GM15510 (cell line): ENCODE measurements around the gene CEMIP2.

Experiments used
- POLR2A ChIP-seq: IDR thresholded peaks from 3 replicates; pipeline ENCODE4 v1.6.1; 2011; ENCODE audit warnings: borderline replicate concordance; ENCODE audit not compliant: insufficient read length; ENCODE audit errors: extremely low read depth

CEMIP2 gene

DNA sequence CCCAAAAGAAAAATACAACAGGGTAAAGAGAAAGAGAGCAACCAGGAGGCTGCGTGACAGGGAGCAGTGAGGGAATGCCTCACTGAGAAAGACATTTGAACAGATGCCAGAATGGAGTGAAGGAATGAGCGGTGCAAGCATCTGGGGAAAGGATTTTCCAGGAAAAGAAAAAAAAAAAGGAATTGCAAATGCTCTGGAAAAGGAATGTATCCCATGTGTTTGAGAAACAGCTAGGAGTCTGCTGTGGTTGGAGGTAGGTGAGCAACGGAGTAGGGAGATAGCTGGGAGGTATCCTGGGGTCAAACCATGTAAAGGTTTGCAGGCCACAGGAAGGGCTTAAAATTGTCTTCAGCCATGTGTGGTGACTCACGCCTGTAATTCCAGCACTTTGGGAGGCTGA lies 23.6 kb upstream of the CEMIP2 start:
- TF ChIP-seq POLR2A, result no peak

DNA sequence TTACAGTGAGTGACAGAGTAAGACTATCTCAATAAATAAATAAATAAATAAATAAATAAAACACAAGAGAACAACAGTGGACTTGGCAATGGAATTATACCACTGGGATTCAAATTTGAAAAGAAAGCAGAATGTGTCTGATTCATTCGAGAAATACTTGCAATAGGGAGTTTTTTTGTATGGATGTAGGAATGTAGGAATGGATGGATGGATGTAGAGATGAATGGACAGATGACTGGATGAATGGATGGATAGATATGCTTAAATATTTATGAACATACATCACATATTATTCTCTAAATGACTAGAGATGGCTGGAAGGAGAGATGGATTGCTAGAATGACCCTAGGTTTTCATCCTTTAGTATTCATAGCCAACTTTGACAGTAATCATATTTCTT lies 22.0 kb upstream of the CEMIP2 start:
- no peak for TF ChIP-seq POLR2A

DNA sequence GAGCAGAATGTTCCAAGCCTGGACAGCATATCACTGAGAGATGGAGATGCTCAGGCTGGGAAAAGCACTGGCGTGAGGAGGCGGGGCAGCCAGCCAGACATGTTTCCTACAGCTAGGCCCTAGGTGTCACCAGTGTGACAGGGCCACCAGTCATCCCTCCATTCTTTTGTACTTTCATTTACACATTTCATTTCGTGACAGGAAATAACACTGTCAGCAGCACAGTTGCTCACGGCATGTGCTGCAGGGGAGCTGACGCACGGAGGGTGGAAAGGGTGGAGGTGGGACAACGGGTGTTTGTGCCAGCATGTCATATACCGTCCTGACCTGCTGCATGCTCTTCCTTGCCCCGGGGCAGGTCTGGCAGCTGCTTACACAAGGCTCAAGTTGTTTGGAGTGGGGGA lies 14.8 kb upstream of the CEMIP2 start:
- TF ChIP-seq POLR2A, result no peak

GRCh38 chr9:71781391-71781790 lies 13.1 kb upstream of the CEMIP2 start:
- no peak for TF ChIP-seq POLR2A

DNA sequence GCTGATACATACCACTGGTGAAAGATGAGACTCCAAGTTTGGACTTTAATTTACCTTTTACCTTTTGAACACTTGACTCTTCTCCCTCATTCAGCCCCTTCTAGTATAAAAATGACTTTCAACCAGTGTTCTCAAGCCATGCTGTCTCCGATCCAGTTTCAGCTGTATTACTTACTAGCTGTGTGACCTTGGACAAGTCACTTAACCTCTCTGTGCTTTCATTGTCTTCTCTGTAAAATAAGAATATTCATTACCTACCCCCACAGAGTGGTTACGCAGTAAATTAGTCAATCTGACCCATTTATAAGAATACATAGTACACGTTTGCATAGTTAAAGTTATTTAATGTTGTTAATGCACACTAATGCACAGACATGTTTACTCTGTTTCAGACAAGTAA lies 12.6 kb upstream of the CEMIP2 start:
- no peak for TF ChIP-seq POLR2A

- no peak for TF ChIP-seq POLR2A
Observed at GRCh38 chr9:71778085-71778484, 9.8 kb upstream of the CEMIP2 start.

GRCh38 chr9:71774920-71775319 lies 6.6 kb upstream of the CEMIP2 start:
- TF ChIP-seq POLR2A, result no peak

GRCh38 chr9:71772726-71773125 lies 4.4 kb upstream of the CEMIP2 start:
- TF ChIP-seq POLR2A, result no peak

- no peak for TF ChIP-seq POLR2A
Observed at GRCh38 chr9:71770170-71770569, 1.9 kb upstream of the CEMIP2 start.

- no peak for TF ChIP-seq POLR2A
Observed at GRCh38 chr9:71769175-71770161, 1.2 kb upstream of the CEMIP2 start.

- no peak for TF ChIP-seq POLR2A
Observed at GRCh38 chr9:71767776-71768321, 464 bp downstream of the CEMIP2 start.

DNA sequence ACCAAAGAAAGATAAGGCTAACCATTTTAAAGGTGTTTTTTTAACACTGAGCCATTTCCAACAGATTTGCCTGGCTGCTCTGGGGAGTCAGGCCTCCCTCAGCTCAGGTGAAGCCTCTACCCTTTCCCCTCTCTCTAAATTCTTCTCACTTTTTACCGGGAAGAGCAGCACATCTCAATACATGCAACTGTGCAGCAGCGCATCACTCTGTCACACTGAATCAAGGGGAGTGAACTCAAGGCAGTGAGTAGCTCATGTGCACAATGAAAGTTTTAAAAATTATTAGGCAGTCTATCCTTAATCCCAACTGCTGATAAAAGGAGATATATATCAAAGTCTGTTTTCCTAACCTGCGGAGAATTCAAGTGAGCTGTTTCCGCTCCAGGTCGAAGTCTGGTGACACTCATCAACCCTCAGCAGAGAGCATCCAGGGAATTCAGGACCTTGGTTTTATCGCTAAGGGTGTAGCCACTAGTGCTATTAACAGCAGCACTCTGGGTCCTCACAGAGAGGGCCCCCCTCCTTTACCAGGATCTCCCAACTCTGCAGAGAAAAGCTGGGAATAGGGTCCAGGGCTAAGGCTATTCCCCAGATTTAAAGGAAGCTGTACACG lies 1.0 kb downstream of the CEMIP2 start:
- no peak for TF ChIP-seq POLR2A

DNA sequence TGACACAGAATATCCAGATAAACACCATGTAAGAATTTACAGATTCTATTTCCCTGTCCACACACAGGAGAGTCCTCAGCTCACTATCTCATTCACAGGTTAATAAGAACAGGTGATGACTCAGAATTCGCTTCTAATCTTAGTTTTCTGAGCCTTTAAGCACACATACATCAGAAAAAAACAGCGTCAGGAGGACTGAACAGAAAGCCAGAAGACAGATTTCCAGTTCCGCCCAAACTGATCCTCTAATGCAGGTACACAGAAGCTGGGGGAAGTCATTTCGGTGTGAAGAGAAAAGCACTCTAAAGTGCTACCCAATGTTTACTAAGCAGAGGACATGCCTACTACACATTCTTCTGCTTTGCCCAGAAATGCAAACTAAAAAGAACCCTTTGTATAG lies 1.6 kb downstream of the CEMIP2 start:
- no peak for TF ChIP-seq POLR2A

DNA sequence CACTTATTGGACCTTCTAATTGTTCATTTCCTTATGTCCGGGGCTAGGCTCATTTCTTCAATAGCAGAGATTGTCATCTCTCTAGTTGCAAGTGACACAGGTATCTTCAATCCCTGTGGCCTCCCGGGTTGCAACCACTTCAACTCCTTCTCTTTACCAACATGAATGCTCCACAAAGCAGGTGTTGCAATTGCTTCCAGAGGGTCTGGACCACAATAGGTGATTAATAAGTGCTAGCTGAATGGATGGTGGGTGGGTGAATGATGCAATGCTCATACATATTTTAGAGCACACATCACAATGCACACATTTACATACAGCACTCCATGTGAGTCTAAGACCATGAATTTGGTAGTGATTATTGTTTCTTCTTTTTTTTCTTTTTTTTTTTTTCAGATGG lies 2.6 kb downstream of the CEMIP2 start:
- no peak for TF ChIP-seq POLR2A

DNA sequence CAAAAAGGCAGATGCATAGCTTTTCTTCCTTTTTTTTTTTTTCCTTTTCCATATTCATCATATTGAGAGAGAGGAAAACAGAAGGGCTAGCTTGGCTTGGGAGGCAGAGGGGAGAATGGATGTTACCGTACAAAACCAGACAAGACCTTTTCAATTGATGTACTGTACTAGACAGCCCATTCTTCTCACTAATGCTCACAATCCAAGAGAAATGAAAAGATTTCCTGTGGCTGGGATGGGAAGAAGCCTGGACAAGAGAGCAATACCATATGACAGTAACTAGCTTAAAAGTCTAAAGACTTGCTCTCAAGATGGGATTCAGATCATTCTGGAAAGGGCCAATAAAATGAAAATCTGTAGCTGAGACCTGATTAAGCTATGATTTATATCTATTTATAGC lies 3.4 kb downstream of the CEMIP2 start:
- TF ChIP-seq POLR2A, result no peak

GRCh38 chr9:71764463-71764862 lies 3.9 kb downstream of the CEMIP2 start:
- no peak for TF ChIP-seq POLR2A

- TF ChIP-seq POLR2A, result no peak
Observed at GRCh38 chr9:71763832-71764231, 4.5 kb downstream of the CEMIP2 start.
